ENCODE measurements around the gene PSMG4. TPM values are rescaled to one million over a fixed set of nuclear protein-coding genes. Genes with fewer than 3 reads are reported as not detected.

PSMG4 gene
- total and polyA plus RNA-seq, 10 of the 15 experiments (the other 5 are each of a cell fraction or from before 2014, with no cell fraction given): 7.1 to 62.6 (median 29.8) TPM

- H3K79me2 ChIP-seq (ENCODE audit: control insufficient read depth, insufficient read depth, low read length): no peaks in the 10 kb centered on the region
- H3K27me3 ChIP-seq (replicated peaks in 1 of 2; ENCODE audit: control insufficient read depth in 2 of 2, insufficient read depth in 2 of 2, low read length in 1 of 2): peaks cover 20 to 23% of the 10 kb centered on the region in 2 experiments
- no peak overlapping the region for H3K9ac ChIP-seq (ENCODE audit: control insufficient read depth, insufficient read depth, low read length)
- FAIRE-seq (no peak), DNase-seq (ENCODE audit: low read depth, low spot score) (no peak), ATAC-seq (no peak)
- no peaks in the 10 kb centered on the region for H4K20me1 ChIP-seq (ENCODE audit: control insufficient read depth, insufficient read depth)
- H3K4me3 ChIP-seq: no peak overlapping the region
- no peak overlapping the region for H3K4me2 ChIP-seq (ENCODE audit: control insufficient read depth, insufficient read depth)
- no peaks in the 10 kb centered on the region for H3K9me3 ChIP-seq (replicated peaks; ENCODE audit: control insufficient read depth, insufficient read depth, low read length)
- no peak overlapping the region for H3K27ac ChIP-seq (ENCODE audit: control insufficient read depth, insufficient read depth)
- in situ Hi-C loops (cut with MboI): no loop called here
- ChIA-PET POLR2A (no interaction called here), RAD21 (ENCODE audit: unreplicated experiment) (no interaction called here), CTCF (no interaction called here), SMC1A (ENCODE audit: uncharacterized antibody, unreplicated experiment) (no interaction called here)
- WGBS (ENCODE audit: insufficient coverage, insufficient replicate concordance, low lambda C conversion rate, missing lambda C conversion rate): 57% methylated on average over 3 of the region's 3 CpGs
- no TSS peak for BruUV-seq (replicated peaks)
- no peaks in the 10 kb centered on the region for H3K36me3 ChIP-seq (ENCODE audit: control insufficient read depth in 2 of 2, insufficient read depth in 2 of 2, low read length in 1 of 2)
- peaks cover 51% of the 10 kb centered on the region for H3K4me1 ChIP-seq (ENCODE audit: control insufficient read depth, insufficient read depth, low read length)
- TF ChIP-seq E2F8 (IDR thresholded peaks at IDR 0.05; ENCODE audit: low read depth, partially characterized antibody) (no peak), RB1 (IDR thresholded peaks at IDR 0.05; ENCODE audit: borderline replicate concordance) (no peak), SP1 (IDR thresholded peaks at IDR 0.05; ENCODE audit: low read depth, low read length) (no peak), JUNB (IDR thresholded peaks at IDR 0.05) (no peak), ZBTB33 (IDR thresholded peaks at IDR 0.05) (no peak), MAX (IDR thresholded peaks at IDR 0.05; ENCODE audit: low read depth, low read length) (no peak)
- no peak overlapping the region for H2AFZ ChIP-seq (ENCODE audit: control insufficient read depth, low read depth, low read length)
- intact Hi-C loops (cut with micrococcal nuclease; ENCODE audit: unreplicated experiment): no loop called here
Measured at GRCh38 chr6:3233904-3234303, 24.8 kb upstream of the PSMG4 start.

Measured in GM12878 (cell line).